VCaP (cell line): ENCODE results near the gene RGS11.
"Not testable (repeated sequence)": the region's sequence is repeated elsewhere in the genome, so short reads cannot be mapped to it uniquely, and the experiment has no call there.

Experiments
- H3K27ac ChIP-seq: fragments of 450-650 bp; 2 replicates; pipeline ENCODE4 v1.5.1; 2017
- CTCF ChIP-seq: fragments of 450-650 bp; conservative IDR thresholded peaks from 2 replicates; pipeline ENCODE4 v1.5.1; 2017; ENCODE audit warnings: mild to moderate bottlenecking, moderate library complexity

The RGS11 gene

GRCh38 chr16:263182-263774 lies 12.5 kb downstream of the RGS11 start:
- no peak overlapping the region for H3K27ac ChIP-seq
- no peak for TF ChIP-seq CTCF

GRCh38 chr16:262121-262745 lies 13.5 kb downstream of the RGS11 start:
- H3K27ac ChIP-seq = no peak overlapping the region
- TF ChIP-seq CTCF = no peak

- TF ChIP-seq CTCF = no peak
- no peak overlapping the region for H3K27ac ChIP-seq
These were observed 14.6 kb downstream of the RGS11 start for GRCh38 chr16:261031-261691.

- TF ChIP-seq CTCF = no peak
- H3K27ac ChIP-seq = no peak overlapping the region
These were observed 15.4 kb downstream of the RGS11 start for GRCh38 chr16:260326-260725.

GRCh38 chr16:259814-260253 lies 15.9 kb downstream of the RGS11 start:
- TF ChIP-seq CTCF = no peak
- H3K27ac ChIP-seq = no peak overlapping the region

GRCh38 chr16:259226-259625 lies 16.5 kb downstream of the RGS11 start:
- no peak for TF ChIP-seq CTCF
- no peak overlapping the region for H3K27ac ChIP-seq

GRCh38 chr16:258091-258490 lies 17.7 kb downstream of the RGS11 start:
- H3K27ac ChIP-seq = not testable (repeated sequence)

GRCh38 chr16:255183-255582 lies 20.6 kb downstream of the RGS11 start:
- no peak overlapping the region for H3K27ac ChIP-seq
- no peak for TF ChIP-seq CTCF
